H1 (cell line): Measurements from ENCODE around the gene CDK5. TPM values are rescaled to one million over a fixed set of nuclear protein-coding genes. Genes with fewer than 3 reads are reported as not detected.

Experiments
- BACH1 ChIP-seq: IDR thresholded peaks from 2 replicates; pipeline ENCODE4 v1.6.1; 2012; ENCODE audit warnings: low read length, improper control_type of control experiment
- CREB1 ChIP-seq: IDR thresholded peaks from 2 replicates; pipeline ENCODE4 v1.6.1; 2012; ENCODE audit warnings: inconsistent platforms
- CTBP2 ChIP-seq: IDR thresholded peaks from 2 replicates; pipeline ENCODE4 v1.7.0; 2011; ENCODE audit warnings: borderline replicate concordance, mild to moderate bottlenecking, moderate library complexity, mixed read lengths, low read length; ENCODE audit not compliant: insufficient read depth, insufficient read length
- EZH2 ChIP-seq: fragments of 200-600 bp; sonication (generic); IDR thresholded peaks from 2 replicates; pipeline ENCODE4 v1.7.1; 2012; ENCODE audit warnings: low read depth, mild to moderate bottlenecking, moderate library complexity, low read length, inconsistent platforms; ENCODE audit not compliant: severe bottlenecking
- KDM1A ChIP-seq: fragments of 200-600, 300-600 bp; sonication (generic); IDR thresholded peaks from 2 replicates; pipeline ENCODE4 v1.7.1; 2016; ENCODE audit warnings: mild to moderate bottlenecking, low read length, borderline replicate concordance
- KDM4A ChIP-seq: IDR thresholded peaks from one replicate; pipeline ENCODE4 v1.7.1; 2012; ENCODE audit warnings: low read depth, mild to moderate bottlenecking, moderate library complexity, low read length, inconsistent platforms; ENCODE audit not compliant: severe bottlenecking
- SRF ChIP-seq: IDR thresholded peaks from 2 replicates; pipeline ENCODE4 v1.6.1; 2011; ENCODE audit warnings: mild to moderate bottlenecking, low read depth, low read length, moderate library complexity
- SUZ12 ChIP-seq: fragments of 200-600 bp; sonication (generic); IDR thresholded peaks from 2 replicates; pipeline ENCODE4 v1.6.1; 2012; ENCODE audit warnings: mild to moderate bottlenecking, inconsistent platforms, low read length, moderate library complexity, mixed read lengths
- YY1 ChIP-seq: IDR thresholded peaks from 2 replicates; pipeline ENCODE4 v1.6.1; 2011; ENCODE audit warnings: low read depth, mild to moderate bottlenecking, low read length
- polyA plus RNA-seq, 7 experiments: library from polyadenylated mRNA; depleted of rRNA in 3 of 7; stranded (reverse) in 5 of 7; unstranded in 2 of 7; fragments of >200 nt in 5 of 7; fragments of 200-250 nt in 2 of 7; gene quantifications; 1 replicate in 5 of 7; 2 replicates in 1 of 7; 4 replicates in 1 of 7; pipeline versions ENCODE4 v1.2.1 to v1.2.3, GENCODE V29; 2011 to 2013; ENCODE audit warnings: missing spikeins in 2 of 7, mixed read lengths in 2 of 7
- total RNA-seq: library from RNA; stranded (reverse); fragmentation: NEBNext Ultra II Directional; extraction: Animal tissue kit (Norgen Biotek cat#: 25700); gene quantifications from 2 replicates; pipeline ENCODE4 v1.2.1, GENCODE V29; 2021
- TF ChIP-seq, protein P1 (sequence below): fragments of 300-600 bp; sonication (generic); IDR thresholded peaks from 2 replicates; pipeline ENCODE4 v1.7.1; 2012; ENCODE audit warnings: low read length, moderate library complexity, mild to moderate bottlenecking, inconsistent platforms; ENCODE audit not compliant: insufficient replicate concordance

Gene CDK5
- total and polyA plus RNA-seq, 2 of the 8 experiments (the other 6 are each of a cell fraction or from before 2014, with no cell fraction given), result 22.8 to 37.2 TPM

DNA sequence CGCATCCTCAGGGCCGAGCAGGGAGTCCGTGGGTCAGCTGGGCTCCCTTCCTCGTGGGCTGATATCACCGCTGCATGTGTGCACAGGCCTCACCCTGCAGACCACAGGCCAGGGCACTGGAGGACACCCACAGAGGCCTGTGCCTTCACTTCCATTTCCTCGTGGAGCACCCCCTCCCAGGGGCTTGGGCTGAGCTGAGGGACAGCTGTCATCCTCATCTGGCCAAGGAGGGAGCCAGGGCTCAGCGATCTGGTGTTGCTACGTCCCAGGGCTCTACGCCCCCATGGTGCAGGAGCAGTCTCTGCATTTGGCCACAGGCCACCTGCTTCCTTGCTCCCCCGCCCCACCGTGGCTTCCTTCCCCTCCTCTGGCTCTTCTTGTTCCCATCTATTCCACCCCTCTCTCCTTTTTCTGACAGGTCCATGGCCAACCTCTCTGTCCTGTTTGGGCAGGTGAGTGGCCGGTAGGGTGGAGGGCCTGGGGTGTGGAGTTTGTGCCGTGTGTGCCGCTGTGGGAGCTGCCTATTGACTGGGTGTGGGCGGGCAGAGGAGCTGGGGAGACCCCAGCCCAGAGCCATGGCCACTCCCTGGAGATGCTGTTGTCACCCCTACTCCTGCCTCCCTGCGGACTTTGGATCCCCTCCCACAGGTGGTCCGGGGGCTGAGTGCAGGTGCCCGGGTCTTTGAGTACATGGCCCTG is 17.7 kb downstream of the CDK5 start (continued):
- TF ChIP-seq, protein P1, sequence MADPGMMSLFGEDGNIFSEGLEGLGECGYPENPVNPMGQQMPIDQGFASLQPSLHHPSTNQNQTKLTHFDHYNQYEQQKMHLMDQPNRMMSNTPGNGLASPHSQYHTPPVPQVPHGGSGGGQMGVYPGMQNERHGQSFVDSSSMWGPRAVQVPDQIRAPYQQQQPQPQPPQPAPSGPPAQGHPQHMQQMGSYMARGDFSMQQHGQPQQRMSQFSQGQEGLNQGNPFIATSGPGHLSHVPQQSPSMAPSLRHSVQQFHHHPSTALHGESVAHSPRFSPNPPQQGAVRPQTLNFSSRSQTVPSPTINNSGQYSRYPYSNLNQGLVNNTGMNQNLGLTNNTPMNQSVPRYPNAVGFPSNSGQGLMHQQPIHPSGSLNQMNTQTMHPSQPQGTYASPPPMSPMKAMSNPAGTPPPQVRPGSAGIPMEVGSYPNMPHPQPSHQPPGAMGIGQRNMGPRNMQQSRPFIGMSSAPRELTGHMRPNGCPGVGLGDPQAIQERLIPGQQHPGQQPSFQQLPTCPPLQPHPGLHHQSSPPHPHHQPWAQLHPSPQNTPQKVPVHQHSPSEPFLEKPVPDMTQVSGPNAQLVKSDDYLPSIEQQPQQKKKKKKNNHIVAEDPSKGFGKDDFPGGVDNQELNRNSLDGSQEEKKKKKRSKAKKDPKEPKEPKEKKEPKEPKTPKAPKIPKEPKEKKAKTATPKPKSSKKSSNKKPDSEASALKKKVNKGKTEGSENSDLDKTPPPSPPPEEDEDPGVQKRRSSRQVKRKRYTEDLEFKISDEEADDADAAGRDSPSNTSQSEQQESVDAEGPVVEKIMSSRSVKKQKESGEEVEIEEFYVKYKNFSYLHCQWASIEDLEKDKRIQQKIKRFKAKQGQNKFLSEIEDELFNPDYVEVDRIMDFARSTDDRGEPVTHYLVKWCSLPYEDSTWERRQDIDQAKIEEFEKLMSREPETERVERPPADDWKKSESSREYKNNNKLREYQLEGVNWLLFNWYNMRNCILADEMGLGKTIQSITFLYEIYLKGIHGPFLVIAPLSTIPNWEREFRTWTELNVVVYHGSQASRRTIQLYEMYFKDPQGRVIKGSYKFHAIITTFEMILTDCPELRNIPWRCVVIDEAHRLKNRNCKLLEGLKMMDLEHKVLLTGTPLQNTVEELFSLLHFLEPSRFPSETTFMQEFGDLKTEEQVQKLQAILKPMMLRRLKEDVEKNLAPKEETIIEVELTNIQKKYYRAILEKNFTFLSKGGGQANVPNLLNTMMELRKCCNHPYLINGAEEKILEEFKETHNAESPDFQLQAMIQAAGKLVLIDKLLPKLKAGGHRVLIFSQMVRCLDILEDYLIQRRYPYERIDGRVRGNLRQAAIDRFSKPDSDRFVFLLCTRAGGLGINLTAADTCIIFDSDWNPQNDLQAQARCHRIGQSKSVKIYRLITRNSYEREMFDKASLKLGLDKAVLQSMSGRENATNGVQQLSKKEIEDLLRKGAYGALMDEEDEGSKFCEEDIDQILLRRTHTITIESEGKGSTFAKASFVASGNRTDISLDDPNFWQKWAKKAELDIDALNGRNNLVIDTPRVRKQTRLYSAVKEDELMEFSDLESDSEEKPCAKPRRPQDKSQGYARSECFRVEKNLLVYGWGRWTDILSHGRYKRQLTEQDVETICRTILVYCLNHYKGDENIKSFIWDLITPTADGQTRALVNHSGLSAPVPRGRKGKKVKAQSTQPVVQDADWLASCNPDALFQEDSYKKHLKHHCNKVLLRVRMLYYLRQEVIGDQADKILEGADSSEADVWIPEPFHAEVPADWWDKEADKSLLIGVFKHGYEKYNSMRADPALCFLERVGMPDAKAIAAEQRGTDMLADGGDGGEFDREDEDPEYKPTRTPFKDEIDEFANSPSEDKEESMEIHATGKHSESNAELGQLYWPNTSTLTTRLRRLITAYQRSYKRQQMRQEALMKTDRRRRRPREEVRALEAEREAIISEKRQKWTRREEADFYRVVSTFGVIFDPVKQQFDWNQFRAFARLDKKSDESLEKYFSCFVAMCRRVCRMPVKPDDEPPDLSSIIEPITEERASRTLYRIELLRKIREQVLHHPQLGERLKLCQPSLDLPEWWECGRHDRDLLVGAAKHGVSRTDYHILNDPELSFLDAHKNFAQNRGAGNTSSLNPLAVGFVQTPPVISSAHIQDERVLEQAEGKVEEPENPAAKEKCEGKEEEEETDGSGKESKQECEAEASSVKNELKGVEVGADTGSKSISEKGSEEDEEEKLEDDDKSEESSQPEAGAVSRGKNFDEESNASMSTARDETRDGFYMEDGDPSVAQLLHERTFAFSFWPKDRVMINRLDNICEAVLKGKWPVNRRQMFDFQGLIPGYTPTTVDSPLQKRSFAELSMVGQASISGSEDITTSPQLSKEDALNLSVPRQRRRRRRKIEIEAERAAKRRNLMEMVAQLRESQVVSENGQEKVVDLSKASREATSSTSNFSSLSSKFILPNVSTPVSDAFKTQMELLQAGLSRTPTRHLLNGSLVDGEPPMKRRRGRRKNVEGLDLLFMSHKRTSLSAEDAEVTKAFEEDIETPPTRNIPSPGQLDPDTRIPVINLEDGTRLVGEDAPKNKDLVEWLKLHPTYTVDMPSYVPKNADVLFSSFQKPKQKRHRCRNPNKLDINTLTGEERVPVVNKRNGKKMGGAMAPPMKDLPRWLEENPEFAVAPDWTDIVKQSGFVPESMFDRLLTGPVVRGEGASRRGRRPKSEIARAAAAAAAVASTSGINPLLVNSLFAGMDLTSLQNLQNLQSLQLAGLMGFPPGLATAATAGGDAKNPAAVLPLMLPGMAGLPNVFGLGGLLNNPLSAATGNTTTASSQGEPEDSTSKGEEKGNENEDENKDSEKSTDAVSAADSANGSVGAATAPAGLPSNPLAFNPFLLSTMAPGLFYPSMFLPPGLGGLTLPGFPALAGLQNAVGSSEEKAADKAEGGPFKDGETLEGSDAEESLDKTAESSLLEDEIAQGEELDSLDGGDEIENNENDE, result no peak
- TF ChIP-seq CREB1 (no peak), BACH1 (no peak), SUZ12 (no peak), YY1 (no peak), KDM1A (no peak), KDM4A (no peak), EZH2 (no peak), SRF (no peak), CTBP2 (no peak)
